ENCODE data around the gene TCP11L2. TPM values are rescaled to one million over a fixed set of nuclear protein-coding genes. Genes with fewer than 3 reads are reported as not detected.

The TCP11L2 gene
- total RNA-seq, 1 experiment from 2014 or later: 7.7 TPM

GRCh38 chr12:106308611-106309010 is 6.1 kb downstream of the TCP11L2 start:
- no peaks in the 10 kb centered on the region for H3K27me3 ChIP-seq (replicated peaks; ENCODE audit: control insufficient read depth, insufficient read depth, low read length)
- intact Hi-C loops (cut with micrococcal nuclease; ENCODE audit: unreplicated experiment): no loop called here
- H3K4me3 ChIP-seq (ENCODE audit: low read depth, low read length): no peak overlapping the region
- Mint-ChIP-seq H3K27ac (ENCODE audit: unreplicated experiment) (no peak overlapping the region), H3K36me3 (ENCODE audit: insufficient read depth, unreplicated experiment) (no peaks in the 10 kb centered on the region), H3K9me3 (ENCODE audit: unreplicated experiment) (no peaks in the 10 kb centered on the region), H3K4me3 (ENCODE audit: unreplicated experiment) (no peak overlapping the region), H3K27me3 (ENCODE audit: insufficient read depth, unreplicated experiment) (no peaks in the 10 kb centered on the region), H3K4me1 (ENCODE audit: low read depth, unreplicated experiment) (peaks cover 11% of the 10 kb centered on the region)
- H3K36me3 ChIP-seq (ENCODE audit: control insufficient read depth, insufficient read depth, low read length): no peaks in the 10 kb centered on the region
- ChIA-PET CTCF (no interaction called here), POLR2A (no interaction called here)
- no TSS peak for BruUV-seq (replicated peaks)
- TF ChIP-seq CTCF (IDR thresholded peaks at IDR 0.05; ENCODE audit: insufficient read depth in 1 of 2, low read depth in 1 of 2, low read length in 1 of 2, severe bottlenecking in 1 of 2, unreplicated experiment in 1 of 2): no peak
- no peak for DNase-seq
- H3K9me3 ChIP-seq: no peaks in the 10 kb centered on the region
- H3K4me1 ChIP-seq: peaks cover 26% of the 10 kb centered on the region

GRCh38 chr12:106309671-106310505 is 7.4 kb downstream of the TCP11L2 start:
- Mint-ChIP-seq H3K27me3 (ENCODE audit: insufficient read depth, unreplicated experiment) (no peaks in the 10 kb centered on the region), H3K4me1 (ENCODE audit: low read depth, unreplicated experiment) (peaks cover 11% of the 10 kb centered on the region), H3K36me3 (ENCODE audit: insufficient read depth, unreplicated experiment) (no peaks in the 10 kb centered on the region), H3K4me3 (ENCODE audit: unreplicated experiment) (no peak overlapping the region), H3K9me3 (ENCODE audit: unreplicated experiment) (no peaks in the 10 kb centered on the region), H3K27ac (ENCODE audit: unreplicated experiment) (peak overlapping the region; percentile 1)
- POLR2A ChIA-PET: no interaction called here
- H3K9me3 ChIP-seq: no peaks in the 10 kb centered on the region
- no peaks in the 10 kb centered on the region for H3K27me3 ChIP-seq (replicated peaks; ENCODE audit: control insufficient read depth, insufficient read depth, low read length)
- CTCF ChIA-PET: no interaction called here
- BruUV-seq (replicated peaks): no TSS peak
- H3K4me3 ChIP-seq (ENCODE audit: low read depth, low read length): no peak overlapping the region
- no peaks in the 10 kb centered on the region for H3K36me3 ChIP-seq (ENCODE audit: control insufficient read depth, insufficient read depth, low read length)
- DNase-seq: no peak
- H3K4me1 ChIP-seq: peaks cover 26% of the 10 kb centered on the region
- TF ChIP-seq CTCF (IDR thresholded peaks at IDR 0.05; ENCODE audit: insufficient read depth in 1 of 2, low read depth in 1 of 2, low read length in 1 of 2, severe bottlenecking in 1 of 2, unreplicated experiment in 1 of 2): no peak
- intact Hi-C loops (cut with micrococcal nuclease; ENCODE audit: unreplicated experiment): no loop called here

GRCh38 chr12:106310687-106311086 is 8.2 kb downstream of the TCP11L2 start:
- Histone ChIP-seq H3K27me3 (replicated peaks; ENCODE audit: control insufficient read depth, insufficient read depth, low read length) (no peaks in the 10 kb centered on the region), H3K4me1 (peaks cover 26% of the 10 kb centered on the region), H3K9me3 (no peaks in the 10 kb centered on the region), H3K4me3 (ENCODE audit: low read depth, low read length) (no peak overlapping the region), H3K36me3 (ENCODE audit: control insufficient read depth, insufficient read depth, low read length) (no peaks in the 10 kb centered on the region)
- no peak for TF ChIP-seq CTCF (IDR thresholded peaks at IDR 0.05; ENCODE audit: insufficient read depth in 1 of 2, low read depth in 1 of 2, low read length in 1 of 2, severe bottlenecking in 1 of 2, unreplicated experiment in 1 of 2)
- Mint-ChIP-seq H3K27ac (ENCODE audit: unreplicated experiment) (no peak overlapping the region), H3K27me3 (ENCODE audit: insufficient read depth, unreplicated experiment) (no peaks in the 10 kb centered on the region), H3K9me3 (ENCODE audit: unreplicated experiment) (no peaks in the 10 kb centered on the region), H3K4me3 (ENCODE audit: unreplicated experiment) (no peak overlapping the region), H3K4me1 (ENCODE audit: low read depth, unreplicated experiment) (peaks cover 11% of the 10 kb centered on the region), H3K36me3 (ENCODE audit: insufficient read depth, unreplicated experiment) (no peaks in the 10 kb centered on the region)
- BruUV-seq (replicated peaks): no TSS peak
- no peak for DNase-seq
- POLR2A ChIA-PET: no interaction called here
- intact Hi-C loops (cut with micrococcal nuclease; ENCODE audit: unreplicated experiment): no loop called here
- CTCF ChIA-PET: no interaction called here

Measured in Caco-2 (cell line).